GM04503 (cell line): ENCODE data around the gene PLA2G7.
"Not testable (repeated sequence)": the region's sequence is repeated elsewhere in the genome, so short reads cannot be mapped to it uniquely, and the experiment has no call there.

Experiments used
- DNase-seq: peaks from one replicate; pipeline ENCODE4 v3.0.0-alpha.2; 2012; ENCODE audit warnings: low read depth

The PLA2G7 gene

GRCh38 chr6:46734867-46735719, at the start of gene PLA2G7:
Gene PLA2G7, minus strand, starts transcription at chr6:46735375. Its CDS starts 12,484 bp downstream, at chr6:46722891.
- no peak for DNase-seq

GRCh38 chr6:46784535-46784934, 49.4 kb upstream of the PLA2G7 start:
- no peak for DNase-seq

GRCh38 chr6:46781478-46782378, 46.6 kb upstream of the PLA2G7 start:
- peak; percentile 3 for DNase-seq

- DNase-seq = no peak
Observed at GRCh38 chr6:46777476-46778346, 42.5 kb upstream of the PLA2G7 start.

GRCh38 chr6:46776070-46776712, 41.0 kb upstream of the PLA2G7 start:
- no peak for DNase-seq

GRCh38 chr6:46774736-46775135, 39.6 kb upstream of the PLA2G7 start:
- DNase-seq = not testable (repeated sequence)

- no peak for DNase-seq
Observed at GRCh38 chr6:46773201-46773855, 38.2 kb upstream of the PLA2G7 start.

- DNase-seq = no peak
Observed at GRCh38 chr6:46772762-46773161, 37.6 kb upstream of the PLA2G7 start.

- no peak for DNase-seq
Observed at GRCh38 chr6:46772016-46772415, 36.8 kb upstream of the PLA2G7 start.

GRCh38 chr6:46764961-46765360, 29.8 kb upstream of the PLA2G7 start:
- DNase-seq = no peak

- DNase-seq = not testable (repeated sequence)
Observed at GRCh38 chr6:46764280-46764679, 29.1 kb upstream of the PLA2G7 start.

- DNase-seq = no peak
Observed at GRCh38 chr6:46763466-46763865, 28.3 kb upstream of the PLA2G7 start.

- DNase-seq = no peak
Observed at GRCh38 chr6:46760925-46761324, 25.8 kb upstream of the PLA2G7 start.

GRCh38 chr6:46758960-46759753, 24.0 kb upstream of the PLA2G7 start:
- no peak for DNase-seq

- no peak for DNase-seq
Observed at GRCh38 chr6:46757214-46757596, 22.0 kb upstream of the PLA2G7 start.

GRCh38 chr6:46756469-46757213, 21.5 kb upstream of the PLA2G7 start:
- DNase-seq = no peak

- DNase-seq = no peak
Observed at GRCh38 chr6:46755865-46756264, 20.7 kb upstream of the PLA2G7 start.

- no peak for DNase-seq
Observed at GRCh38 chr6:46751658-46752057, 16.5 kb upstream of the PLA2G7 start.

GRCh38 chr6:46749731-46750130, 14.6 kb upstream of the PLA2G7 start:
- DNase-seq = no peak
